HCT116 (cell line): ENCODE results near the gene PSRC1. TPM values are rescaled to one million over a fixed set of nuclear protein-coding genes. Genes with fewer than 3 reads are reported as not detected.

Experiments used
- ATAC-seq: fragments of 200-7000 bp; cut with Tn5 transposase; 2 replicates; pipeline ENCODE4 v1.9.1; 2020; ENCODE audit warnings: mild to moderate bottlenecking, moderate library complexity
- BruUV-seq: library from RNA; stranded (reverse); fragments of 400-500 nt; replicated peaks from 2 replicates; lab custom pipeline; 2021; lab: Mats Ljungman, UMichigan
- CTCF ChIA-PET: fragments of 300-600 bp; sonication (Branson Sonifier 250); formaldehyde crosslinking; loops from one replicate; lab custom pipeline; 2021; ENCODE audit warnings: antibody characterized with exemption; lab: Charles Lee
- POLR2A ChIA-PET: fragments of 300-600, 350-600 bp; sonication (Branson Sonifier 250); formaldehyde crosslinking; loops from one replicate; lab custom pipeline; 2021; ENCODE audit warnings: antibody characterized with exemption; lab: Charles Lee
- RAD21 ChIA-PET, 2 experiments: fragments of 300-600 bp; sonication (Branson Sonifier 250); formaldehyde crosslinking; loops; one replicate each; lab custom pipeline; 2023; ENCODE audit warnings: low total read pairs in 2 of 2; ENCODE audit not compliant: uncharacterized antibody in 2 of 2, unreplicated experiment in 2 of 2, low non-redundant PET in 1 of 2; lab: Charles Lee
- DNase-seq: peaks from one replicate; pipeline ENCODE4 v3.0.0-alpha.2; 2010; ENCODE audit warnings: low read depth, low spot score
- H2AFZ ChIP-seq: fragments of 200-600 bp; shearing (Covaris generic), sonication (generic); 2 replicates; pipeline ENCODE4 v1.6.1; 2017; ENCODE audit warnings: low read depth, mixed run types, mixed read lengths, antibody characterized with exemption, low read length; ENCODE audit not compliant: poor library complexity, severe bottlenecking
- H3K27ac ChIP-seq: 2 replicates; pipeline ENCODE4 v1.5.1; 2012; ENCODE audit warnings: low read depth, low read length
- H3K27me3 ChIP-seq: fragments of 200-600 bp; sonication (generic); 2 replicates; pipeline ENCODE4 v1.6.1; 2016; ENCODE audit warnings: mixed run types, low read length, mixed read lengths; ENCODE audit not compliant: insufficient read depth
- H3K36me3 ChIP-seq, 2 experiments: fragments of 200-500 bp in 1 of 2; fragments of 200-600 bp in 1 of 2; sonication (Bioruptor generic) in 1 of 2; sonication (generic) in 1 of 2; 2 replicates each; pipeline versions ENCODE4 v1.5.1 to v1.6.1; 2014 to 2016; ENCODE audit warnings: low read length in 2 of 2, inconsistent platforms in 1 of 2, mixed read lengths in 1 of 2, mixed run types in 1 of 2; ENCODE audit not compliant: insufficient read depth in 2 of 2, control insufficient read depth in 1 of 2
- H3K4me1 ChIP-seq, 2 experiments: fragments of 200-600 bp in 1 of 2; sonication (generic) in 1 of 2; 2 replicates each; pipeline versions ENCODE4 v1.5.1 to v1.6.1; 2012 to 2017; ENCODE audit warnings: low read length in 2 of 2, inconsistent platforms in 1 of 2, mild to moderate bottlenecking in 1 of 2, mixed read lengths in 1 of 2, mixed run types in 1 of 2, moderate library complexity in 1 of 2; ENCODE audit not compliant: insufficient read depth in 2 of 2, control insufficient read depth in 1 of 2
- H3K4me2 ChIP-seq: fragments of 200-600 bp; sonication (generic); 2 replicates; pipeline ENCODE4 v1.6.1; 2017; ENCODE audit warnings: mixed run types, low read length, mixed read lengths
- H3K4me3 ChIP-seq, 2 experiments: fragments of 200-600 bp in 1 of 2; sonication (generic) in 1 of 2; replicated peaks in 1 of 2; 2 replicates each; pipeline ENCODE4 v1.5.1; 2011 to 2016; ENCODE audit warnings: low read length in 2 of 2, control low read depth in 1 of 2, low read depth in 1 of 2, mild to moderate bottlenecking in 1 of 2, mixed read lengths in 1 of 2, mixed run types in 1 of 2
- H3K79me2 ChIP-seq: fragments of 200-600 bp; sonication (generic); 2 replicates; pipeline ENCODE4 v1.6.1; 2017; ENCODE audit warnings: mild to moderate bottlenecking, mixed run types, low read length, moderate library complexity, mixed read lengths; ENCODE audit not compliant: insufficient read depth
- H3K9ac ChIP-seq: fragments of 200-600 bp; sonication (generic); 2 replicates; pipeline ENCODE4 v1.6.1; 2016; ENCODE audit warnings: low read length, mixed read lengths
- H3K9me2 ChIP-seq: fragments of 200-600 bp; sonication (generic), shearing (Covaris generic); 2 replicates; pipeline ENCODE4 v1.6.1; 2017; ENCODE audit warnings: mixed run types, mild to moderate bottlenecking, moderate library complexity; ENCODE audit not compliant: insufficient read depth
- H3K9me3 ChIP-seq, 2 experiments: fragments of 200-500 bp in 1 of 2; fragments of 200-600 bp in 1 of 2; sonication (Bioruptor generic) in 1 of 2; sonication (generic) in 1 of 2; 2 replicates each; pipeline ENCODE4 v1.6.1; 2014 to 2017; ENCODE audit warnings: low read length in 2 of 2, mixed read lengths in 2 of 2, inconsistent platforms in 1 of 2, low read depth in 1 of 2, mild to moderate bottlenecking in 1 of 2, mixed run types in 1 of 2, moderate library complexity in 1 of 2; ENCODE audit not compliant: control insufficient read depth in 1 of 2, insufficient read depth in 1 of 2
- H4K20me1 ChIP-seq: fragments of 200-600 bp; sonication (generic), shearing (Covaris generic); 2 replicates; pipeline ENCODE4 v1.6.1; 2017; ENCODE audit warnings: mixed run types, mild to moderate bottlenecking, moderate library complexity; ENCODE audit not compliant: insufficient read depth
- CBX3 ChIP-seq: IDR thresholded peaks from 2 replicates; pipeline ENCODE4 v1.6.1; 2012; ENCODE audit warnings: low read depth
- CEBPB ChIP-seq: IDR thresholded peaks from 2 replicates; pipeline ENCODE4 v1.6.1; 2012; ENCODE audit warnings: low read depth
- EGR1 ChIP-seq: IDR thresholded peaks from 2 replicates; pipeline ENCODE4 v1.6.1; 2012; ENCODE audit warnings: low read depth
- ELF1 ChIP-seq: IDR thresholded peaks from 2 replicates; pipeline ENCODE4 v1.6.1; 2012; ENCODE audit warnings: low read depth, borderline replicate concordance
- FOSL1 ChIP-seq: IDR thresholded peaks from 2 replicates; pipeline ENCODE4 v1.6.1; 2012; ENCODE audit warnings: low read depth
- JUND ChIP-seq: IDR thresholded peaks from 2 replicates; pipeline ENCODE4 v1.6.1; 2012
- POLR2AphosphoS5 ChIP-seq: IDR thresholded peaks from 2 replicates; pipeline ENCODE4 v1.6.1; 2011; ENCODE audit warnings: mild to moderate bottlenecking, low read depth, low read length, moderate library complexity
- RAD21 ChIP-seq: IDR thresholded peaks from 2 replicates; pipeline ENCODE4 v1.6.1; 2012; ENCODE audit warnings: low read depth, mild to moderate bottlenecking
- SIN3A ChIP-seq: IDR thresholded peaks from 2 replicates; pipeline ENCODE4 v1.6.1; 2012; ENCODE audit warnings: low read depth
- SP1 ChIP-seq: IDR thresholded peaks from 2 replicates; pipeline ENCODE4 v1.6.1; 2012; ENCODE audit warnings: low read depth
- TCF7L2 ChIP-seq: IDR thresholded peaks from 2 replicates; pipeline ENCODE4 v1.7.0; 2011; ENCODE audit warnings: borderline replicate concordance, inconsistent platforms; ENCODE audit not compliant: insufficient read depth, insufficient read length; ENCODE audit errors: extremely low read depth
- YY1 ChIP-seq: IDR thresholded peaks from 2 replicates; pipeline ENCODE4 v1.6.1; 2011; ENCODE audit warnings: low read length, low read depth, moderate library complexity, mild to moderate bottlenecking; ENCODE audit not compliant: insufficient replicate concordance; ENCODE audit errors: extremely low read depth
- intact Hi-C: fragments of 100-400 bp; cut with micrococcal nuclease; formaldehyde crosslinking; loops from 2 replicates; pipeline ENCODE4 v1.10.0; 2022
- total RNA-seq: library from RNA; stranded (reverse); gene quantifications from one replicate; pipeline ENCODE4 v1.2.1, GENCODE V29; 2021; ENCODE audit not compliant: unreplicated experiment
- TF ChIP-seq, protein P1 (sequence below): IDR thresholded peaks from 2 replicates; pipeline ENCODE4 v1.6.1; 2012
- TF ChIP-seq, protein P2 (sequence below): IDR thresholded peaks from 2 replicates; pipeline ENCODE4 v1.6.1; 2012

PSRC1 gene
- total RNA-seq, 1 experiment from 2014 or later: 44.8 TPM

DNA sequence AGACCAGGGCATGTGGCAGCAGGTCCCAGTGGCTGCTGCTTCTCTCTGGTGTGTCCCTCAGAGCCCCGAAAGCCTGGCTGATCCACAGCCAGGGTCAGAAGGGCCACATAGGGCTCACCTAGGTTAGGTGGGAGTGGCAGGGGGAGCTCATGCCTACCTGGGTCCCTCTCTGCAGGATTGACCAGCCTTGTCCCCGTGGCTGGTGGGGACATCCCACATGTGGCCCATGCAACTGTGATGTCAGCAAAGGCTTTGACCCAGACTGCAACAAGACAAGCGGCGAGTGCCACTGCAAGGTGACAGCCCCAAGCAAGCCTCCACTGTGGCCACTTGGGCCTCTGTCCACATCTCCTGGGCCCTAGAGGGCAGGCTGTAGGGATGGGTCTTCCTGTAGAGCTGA, 17.9 kb downstream of the PSRC1 start:
- intact Hi-C loops: no loop called here
- no peaks in the 10 kb centered on the region for H3K79me2 ChIP-seq
- CTCF ChIA-PET: interaction anchor here (1.0 to 1.2 kb wide), 2 partner anchors 64 to 134 kb away, joined by 3 to 4 read pairs; no protein-coding TSS in a partner anchor
- no peak for ATAC-seq
- DNase-seq: no peak
- H2AFZ ChIP-seq: no peak overlapping the region
- peaks cover 0 to 4% of the 10 kb centered on the region in 2 experiments; a peak in 2 of 4 replicates for H3K36me3 ChIP-seq
- RAD21 ChIA-PET: no interaction called here
- no peaks in the 10 kb centered on the region for H4K20me1 ChIP-seq
- H3K27me3 ChIP-seq: no peaks in the 10 kb centered on the region
- no peak overlapping the region for H3K4me2 ChIP-seq
- no peaks in the 10 kb centered on the region for H3K9me3 ChIP-seq
- H3K4me1 ChIP-seq: peaks cover 0 to 9% of the 10 kb centered on the region in 2 experiments; a peak in 2 of 4 replicates
- H3K4me3 ChIP-seq: no peak overlapping the region
- no peak for TF ChIP-seq POLR2AphosphoS5
- TF ChIP-seq FOSL1: no peak
- no peak for TF ChIP-seq TCF7L2
- TF ChIP-seq EGR1: no peak
- no peak for TF ChIP-seq CEBPB
- TF ChIP-seq, protein P1, sequence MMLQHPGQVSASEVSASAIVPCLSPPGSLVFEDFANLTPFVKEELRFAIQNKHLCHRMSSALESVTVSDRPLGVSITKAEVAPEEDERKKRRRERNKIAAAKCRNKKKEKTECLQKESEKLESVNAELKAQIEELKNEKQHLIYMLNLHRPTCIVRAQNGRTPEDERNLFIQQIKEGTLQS: no peak
- TF ChIP-seq JUND: no peak
- no peak for TF ChIP-seq RAD21
- TF ChIP-seq CBX3: no peak
- TF ChIP-seq YY1: no peak
- no peak for TF ChIP-seq SP1
- no peak for TF ChIP-seq SIN3A
- TF ChIP-seq, protein P2, sequence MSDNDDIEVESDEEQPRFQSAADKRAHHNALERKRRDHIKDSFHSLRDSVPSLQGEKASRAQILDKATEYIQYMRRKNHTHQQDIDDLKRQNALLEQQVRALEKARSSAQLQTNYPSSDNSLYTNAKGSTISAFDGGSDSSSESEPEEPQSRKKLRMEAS: no peak
- TF ChIP-seq ELF1: no peak
- TF ChIP-seq, all 23 proteins: peak for 0
- POLR2A ChIA-PET: no interaction called here
- H3K9ac ChIP-seq: no peak overlapping the region
- H3K9me2 ChIP-seq: no peaks in the 10 kb centered on the region
- H3K27ac ChIP-seq: no peak overlapping the region; the same call in 1 of the 2 replicates
- no TSS peak for BruUV-seq
